Stimulated activated CD8-positive, alpha-beta memory T cell treated with anti-CD3 and anti-CD28 coated beads, Interleukin-4, amount 100 ng/mL, for 48 hours (primary cell): ENCODE data around the gene HCAR3.
"Not testable (repeated sequence)": the region's sequence is repeated elsewhere in the genome, so short reads cannot be mapped to it uniquely, and the experiment has no call there.

Source experiments
- DNase-seq: peaks from one replicate; pipeline ENCODE4 v3.0.0-alpha.2; 2020

Gene HCAR3

GRCh38 chr12:122721057-122721545, 4.5 kb upstream of the HCAR3 start:
- DNase-seq = no peak

DNA sequence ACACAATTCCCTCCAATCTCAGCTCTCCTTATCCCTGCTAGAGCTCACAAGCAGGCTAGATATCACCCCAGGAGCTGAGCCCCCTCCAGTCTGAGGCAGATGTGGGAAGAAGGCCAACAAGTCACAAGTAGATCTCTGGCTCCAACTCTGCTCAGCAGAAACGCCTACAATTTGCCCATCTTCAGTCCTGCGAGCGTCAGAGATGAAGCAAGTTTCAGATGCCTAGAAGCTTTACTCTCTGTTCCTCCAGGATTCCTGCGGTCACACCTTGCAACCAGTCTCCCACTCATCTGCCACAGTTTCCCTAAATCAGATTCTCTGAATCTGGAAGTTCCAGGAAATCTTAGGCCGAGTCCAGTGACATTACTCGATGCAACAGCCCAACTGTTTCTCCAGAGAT, 1.4 kb downstream of the HCAR3 start:
- DNase-seq = not testable (repeated sequence)

DNA sequence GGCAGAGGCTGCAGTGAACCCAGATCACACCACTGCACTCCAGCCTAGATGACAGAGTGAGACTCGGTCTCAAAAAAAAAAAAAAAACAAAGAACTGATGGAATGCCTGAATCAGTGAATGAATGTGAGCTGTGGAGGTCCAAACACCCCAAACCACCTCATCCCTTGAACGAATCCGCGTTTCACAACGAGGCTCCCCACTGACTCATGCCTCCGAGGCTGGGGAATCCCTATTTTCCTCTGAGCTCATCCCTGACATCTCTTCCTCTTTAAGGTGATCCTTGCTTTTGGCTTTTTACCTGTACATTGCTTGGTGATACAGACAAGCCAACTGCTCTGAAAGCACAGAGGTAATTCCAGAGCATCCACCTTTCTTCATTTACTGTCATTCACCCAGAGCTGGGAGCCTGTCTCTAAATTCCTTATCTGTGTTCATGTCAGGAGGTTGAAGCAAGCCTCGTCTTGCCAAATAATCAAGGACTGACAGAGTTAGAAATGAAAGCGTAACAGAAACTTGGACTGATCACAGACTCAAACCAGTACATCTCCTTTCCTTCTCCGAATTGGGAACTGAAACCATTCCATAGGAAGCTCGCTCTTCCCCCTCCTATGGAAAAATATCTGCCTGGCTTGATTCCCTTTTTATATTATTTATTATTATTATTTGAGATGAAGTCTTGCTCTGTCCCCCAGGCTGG, 3.0 kb downstream of the HCAR3 start:
- DNase-seq = not testable (repeated sequence)

GRCh38 chr12:122711266-122711665, 5.3 kb downstream of the HCAR3 start:
- DNase-seq = not testable (repeated sequence)

DNA sequence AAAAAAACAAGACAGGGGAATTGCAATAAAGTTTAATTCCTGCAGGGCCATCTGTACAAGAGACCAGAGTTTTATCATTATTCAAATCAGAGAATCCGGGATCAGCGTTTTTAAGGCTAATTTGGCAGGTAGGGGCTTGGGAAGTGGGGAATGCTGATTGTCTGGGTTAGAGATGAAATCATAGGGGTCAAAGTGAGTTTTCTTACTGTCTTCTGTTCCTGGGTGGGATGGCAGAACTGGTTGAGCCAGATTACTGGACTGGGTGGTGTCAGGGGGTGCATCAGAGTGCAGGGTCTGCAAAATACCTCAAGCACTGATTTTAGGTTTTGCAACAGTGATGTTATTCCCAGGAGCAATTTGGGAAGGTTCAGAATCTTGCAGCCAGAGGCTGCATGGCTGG, 6.3 kb downstream of the HCAR3 start:
- DNase-seq = not testable (repeated sequence)

GRCh38 chr12:122709287-122709686, 7.3 kb downstream of the HCAR3 start:
- DNase-seq = not testable (repeated sequence)

DNA sequence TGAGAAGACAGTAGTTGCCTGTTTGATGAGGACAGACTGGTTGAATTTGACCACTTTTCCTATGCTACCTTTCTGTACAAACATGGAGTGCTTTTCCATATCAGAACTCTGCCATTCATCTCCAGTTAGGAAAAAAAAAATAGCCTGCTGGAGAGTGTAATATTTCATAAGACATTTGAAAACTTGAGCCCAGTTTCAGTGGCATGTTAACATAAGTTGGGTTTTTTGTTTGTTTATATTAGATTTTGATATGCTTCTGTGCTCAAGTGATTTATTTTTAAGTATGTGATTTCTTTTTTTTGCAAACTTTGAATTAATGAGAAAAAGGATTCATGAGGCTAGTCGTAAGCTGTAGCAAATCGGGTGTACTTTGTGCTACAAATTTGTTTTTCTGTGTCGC, 12.8 kb downstream of the HCAR3 start:
- DNase-seq = not testable (repeated sequence)

GRCh38 chr12:122702890-122703611, 13.6 kb downstream of the HCAR3 start, which contains the start of gene HCAR2:
Gene HCAR2, minus strand, starts transcription at chr12:122703357. Its CDS starts 74 bp downstream, at chr12:122703283.
- DNase-seq = not testable (repeated sequence)

- DNase-seq = not testable (repeated sequence)
Measured at GRCh38 chr12:122701481-122701880, 15.1 kb downstream of the HCAR3 start.

- not testable (repeated sequence) for DNase-seq
Measured at GRCh38 chr12:122700038-122700710, 16.4 kb downstream of the HCAR3 start.

DNA sequence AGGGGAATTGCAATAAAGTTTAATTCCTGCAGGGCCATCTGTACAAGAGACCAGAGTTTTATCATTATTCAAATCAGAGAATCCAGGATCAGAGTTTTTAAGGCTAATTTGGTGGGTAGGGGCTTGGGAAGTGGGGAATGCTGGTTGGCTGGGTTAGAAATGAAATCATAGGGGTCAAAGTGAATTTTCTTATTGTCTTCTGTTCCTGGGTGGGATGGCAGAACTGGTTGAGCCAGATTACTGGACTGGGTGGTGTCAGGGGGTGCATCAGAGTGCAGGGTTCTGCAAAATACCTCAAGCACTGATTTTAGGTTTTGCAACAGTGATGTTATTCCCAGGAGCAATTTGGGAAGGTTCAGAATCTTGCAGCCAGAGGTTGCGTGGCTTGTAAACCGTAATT, 19.7 kb downstream of the HCAR3 start:
- DNase-seq = not testable (repeated sequence)

DNA sequence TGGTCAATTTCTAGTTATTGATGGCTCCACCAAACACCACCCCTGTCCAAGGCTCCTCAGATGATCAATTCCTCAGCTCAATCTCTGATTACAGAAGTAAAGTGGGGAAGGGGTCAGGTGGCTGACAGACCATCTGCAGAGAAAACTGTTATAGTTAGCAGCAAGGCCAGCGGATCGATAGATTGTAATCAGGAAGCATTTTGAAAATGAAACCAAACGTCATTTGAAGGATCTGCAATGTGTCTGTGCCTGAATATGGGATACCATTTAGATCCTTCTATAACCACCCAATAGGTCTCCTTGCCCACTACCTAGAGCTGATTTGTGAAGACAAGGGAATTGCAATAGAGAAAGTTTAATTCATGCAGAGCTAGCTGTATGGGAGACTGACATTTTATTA, 25.0 kb downstream of the HCAR3 start:
- no peak for DNase-seq

- DNase-seq = no peak
Measured at GRCh38 chr12:122688291-122688690, 28.3 kb downstream of the HCAR3 start.

GRCh38 chr12:122687086-122687485, 29.5 kb downstream of the HCAR3 start:
- DNase-seq = no peak

DNA sequence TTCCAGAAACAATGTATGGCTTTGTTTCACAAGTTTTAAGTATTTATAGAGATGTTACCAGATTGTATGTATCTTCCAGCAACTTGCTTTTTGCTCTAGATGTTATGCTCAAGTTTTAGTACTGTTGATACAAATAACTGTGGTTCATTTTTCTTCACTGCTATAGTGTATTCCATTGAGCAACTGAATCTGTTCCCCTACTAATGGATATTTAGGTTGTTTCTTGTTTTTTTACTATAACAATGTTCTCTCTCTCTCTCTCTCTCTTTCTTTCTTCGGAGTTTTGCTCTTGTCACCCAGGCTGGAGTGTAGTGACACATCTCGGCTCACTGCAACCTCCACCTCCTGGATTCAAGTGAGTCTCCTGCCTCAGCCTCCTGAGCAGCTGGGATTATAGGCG, 30.1 kb downstream of the HCAR3 start:
- no peak for DNase-seq

DNA sequence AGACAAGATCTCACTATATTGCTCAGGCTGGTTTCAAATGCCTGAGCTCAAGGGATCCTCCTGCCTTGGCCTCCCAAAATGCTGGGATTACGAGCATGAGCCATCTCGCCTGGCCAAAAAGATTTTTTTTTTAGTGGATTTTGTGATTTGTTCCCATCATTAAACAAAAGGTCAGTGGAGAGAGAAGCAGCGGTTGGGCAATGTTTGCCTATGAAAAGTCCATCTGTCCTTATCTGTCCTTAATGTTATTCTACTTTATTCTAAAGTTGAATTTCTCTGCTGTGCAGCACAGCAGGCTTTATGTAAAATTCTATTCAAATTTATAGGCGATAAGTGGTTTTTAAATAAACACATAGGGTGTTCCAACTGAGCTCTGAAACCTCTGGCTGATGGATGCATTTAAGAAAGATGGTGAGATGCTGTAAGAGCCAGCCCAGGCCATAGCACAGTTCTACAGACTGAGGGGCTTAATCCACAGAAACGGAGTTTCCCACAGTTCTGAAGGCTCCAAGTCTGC, 32.3 kb downstream of the HCAR3 start:
- no peak for DNase-seq

DNA sequence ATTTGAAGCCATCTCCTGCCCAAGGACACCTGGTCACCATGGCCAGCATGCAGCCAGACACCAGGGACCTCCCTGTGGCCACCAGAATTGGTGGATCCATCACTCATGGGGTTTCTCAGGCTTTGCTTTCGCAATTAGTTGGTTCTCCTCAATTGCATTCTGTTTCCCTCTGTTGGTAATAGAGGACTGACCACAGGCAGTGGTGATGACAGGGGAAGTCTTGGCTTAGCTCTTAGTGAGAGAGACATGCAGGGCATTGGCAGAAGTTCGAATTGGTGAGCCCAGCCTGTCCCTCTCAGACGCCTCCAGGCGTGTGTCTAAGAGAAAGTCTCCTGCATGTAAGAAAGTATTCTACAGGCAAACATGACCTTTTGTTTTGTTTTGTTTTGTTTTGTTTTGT, 34.8 kb downstream of the HCAR3 start:
- no peak for DNase-seq

DNA sequence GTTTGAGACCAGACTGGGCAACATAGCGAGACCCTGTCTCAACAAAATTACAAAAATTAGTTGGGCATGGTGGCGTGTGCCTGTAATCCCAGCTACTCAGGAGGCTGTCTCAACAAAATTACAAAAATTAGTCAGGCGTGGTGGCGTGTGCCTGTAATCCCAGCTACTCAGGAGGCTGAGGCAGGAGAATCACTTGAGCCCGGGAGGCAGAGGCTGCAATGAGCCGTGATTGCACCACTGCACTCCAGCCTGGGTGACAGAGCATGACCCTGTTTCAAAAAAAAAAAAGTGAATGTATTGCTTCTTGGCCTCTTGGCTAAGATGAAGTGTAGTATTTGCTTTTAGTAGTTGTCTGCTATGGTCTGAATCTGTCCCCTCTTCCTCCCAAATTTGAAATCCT, 35.6 kb downstream of the HCAR3 start:
- DNase-seq = not testable (repeated sequence)

DNA sequence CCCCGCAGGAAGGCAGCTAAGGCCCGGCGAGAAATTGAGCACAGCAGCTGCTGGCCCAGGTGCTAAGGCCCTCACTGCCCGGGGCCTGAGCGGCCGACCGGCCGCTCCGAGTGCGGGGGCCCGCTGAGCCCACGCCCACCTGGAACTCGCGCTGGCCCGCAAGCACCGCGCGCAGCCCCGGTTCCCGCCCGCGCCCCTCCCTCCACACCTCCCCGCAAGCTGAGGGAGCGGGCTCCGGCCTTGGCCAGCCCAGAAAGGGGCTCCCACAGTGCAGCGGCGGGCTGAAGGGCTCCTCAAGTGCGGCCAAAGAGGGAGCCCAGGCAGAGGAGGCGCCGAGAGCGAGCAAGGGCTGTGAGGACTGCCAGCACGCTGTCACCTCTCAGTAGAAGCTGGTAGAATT, 39.8 kb downstream of the HCAR3 start:
- not testable (repeated sequence) for DNase-seq

DNA sequence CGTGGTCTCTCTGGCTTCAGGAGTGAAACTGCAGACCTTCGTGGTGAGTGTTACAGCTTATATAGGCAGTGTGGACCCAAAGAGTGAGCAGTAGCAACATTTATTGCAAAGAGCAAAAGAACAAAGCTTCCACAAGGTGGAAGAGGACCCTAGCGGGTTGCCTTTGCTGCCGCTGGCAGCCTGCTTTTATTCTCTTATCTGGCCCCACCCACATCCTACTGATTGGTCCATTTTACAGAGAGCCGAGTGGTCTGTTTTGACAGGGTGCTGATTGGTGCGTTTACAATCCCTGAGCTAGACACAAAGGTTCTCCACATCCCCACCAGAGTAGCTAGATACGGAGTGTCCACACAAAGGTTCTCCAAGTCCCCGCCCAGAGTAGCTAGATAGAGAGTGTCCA, 40.6 kb downstream of the HCAR3 start:
- not testable (repeated sequence) for DNase-seq

DNA sequence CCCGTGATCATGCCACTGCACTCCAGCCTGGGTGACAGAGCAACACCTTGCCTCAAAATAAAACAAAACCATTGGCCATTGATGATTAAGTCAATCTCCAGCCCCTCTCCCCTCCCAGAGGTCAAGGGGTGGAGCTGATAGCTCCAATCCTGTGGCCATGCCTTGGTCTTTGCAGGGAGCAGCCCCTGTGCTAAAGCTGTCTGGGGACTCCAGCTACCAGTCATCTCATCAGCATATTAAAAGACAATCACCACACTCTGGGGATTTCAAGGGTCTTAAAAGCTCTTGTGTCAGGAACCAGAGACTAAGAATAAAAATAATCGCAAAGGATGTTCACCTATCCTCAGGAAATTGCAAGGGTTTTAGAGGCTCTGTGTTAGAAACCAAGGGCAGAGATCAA, 44.1 kb downstream of the HCAR3 start:
- DNase-seq = no peak

DNA sequence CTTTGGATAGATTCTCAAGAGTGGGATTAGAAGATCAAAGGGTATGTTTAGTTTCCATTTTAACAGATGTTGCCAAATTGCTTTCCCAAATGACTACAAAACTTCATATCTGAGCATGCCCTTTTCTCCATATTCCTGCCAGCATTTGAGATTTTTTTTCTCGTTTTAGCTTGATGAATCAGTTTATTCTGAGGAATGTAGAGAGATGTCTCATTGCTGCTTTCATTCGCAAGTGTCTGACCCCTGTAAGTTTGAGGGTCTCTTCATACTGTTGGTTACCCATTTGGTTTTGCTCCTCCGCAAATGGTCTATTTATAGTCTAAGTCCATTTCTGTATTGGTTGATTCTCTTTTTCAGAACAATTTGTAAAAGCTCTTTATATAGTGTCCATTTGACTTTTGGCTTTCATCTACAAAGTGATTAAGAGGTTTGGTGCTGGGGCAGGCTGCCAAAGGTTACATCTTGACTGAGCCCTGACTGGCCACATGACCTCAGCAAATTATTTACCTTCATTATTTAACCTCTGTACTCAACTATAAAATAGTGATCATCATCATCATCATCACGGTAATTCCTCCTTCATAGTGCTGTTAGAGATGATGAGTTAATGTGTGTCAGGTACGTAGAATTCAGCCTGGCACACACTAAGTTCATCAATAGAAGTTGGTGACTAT, 47.1 kb downstream of the HCAR3 start:
- DNase-seq = no peak

GRCh38 chr12:122668268-122668667, 48.3 kb downstream of the HCAR3 start:
- DNase-seq = no peak
